CD4-positive, alpha-beta T cell treated with Interferon alpha-2 for 1 hour (primary cell): ENCODE data around the gene PMVK.

Experiments used
- DNase-seq, 2 donors: peaks; one replicate each; pipeline ENCODE4 v3.0.0-alpha.2; 2020 to 2022

The PMVK gene

GRCh38 chr1:154945962-154946850 is 9.7 kb upstream of the PMVK start:
- no peak for DNase-seq

- no peak for DNase-seq
These were observed 8.8 kb upstream of the PMVK start for GRCh38 chr1:154945160-154945961.

GRCh38 chr1:154944401-154945159 is 8.1 kb upstream of the PMVK start:
- DNase-seq: no peak

- peak; percentile 36 to 49 for DNase-seq
These were observed 7.3 kb upstream of the PMVK start for GRCh38 chr1:154943649-154944400.

- DNase-seq: peak in 1 of 2 donors; percentile 25
These were observed 5.0 kb upstream of the PMVK start for GRCh38 chr1:154941333-154942013.

GRCh38 chr1:154940651-154941194 is 4.2 kb upstream of the PMVK start:
- peak in 1 of 2 donors; percentile 31 for DNase-seq

- peak in 1 of 2 donors; percentile 28 for DNase-seq
These were observed 3.7 kb upstream of the PMVK start for GRCh38 chr1:154940213-154940560.

- no peak for DNase-seq
These were observed 2.3 kb upstream of the PMVK start for GRCh38 chr1:154938604-154939399.

- no peak for DNase-seq
These were observed 1.5 kb upstream of the PMVK start for GRCh38 chr1:154937988-154938386.

- peak; percentile 93 to 94 for DNase-seq
These were observed 817 bp upstream of the PMVK start for GRCh38 chr1:154937085-154937987.

GRCh38 chr1:154935749-154936554 is 567 bp downstream of the PMVK start:
- no peak for DNase-seq

- DNase-seq: no peak
These were observed 2.1 kb downstream of the PMVK start for GRCh38 chr1:154934358-154934948.

- no peak for DNase-seq
These were observed 4.5 kb downstream of the PMVK start for GRCh38 chr1:154931940-154932487.

GRCh38 chr1:154926201-154926600 is 10.3 kb downstream of the PMVK start:
- no peak for DNase-seq

GRCh38 chr1:154925335-154926170 is 11.0 kb downstream of the PMVK start:
- DNase-seq: no peak

GRCh38 chr1:154923695-154924094 is 12.8 kb downstream of the PMVK start:
- DNase-seq: no peak

- DNase-seq: no peak
These were observed 23.2 kb downstream of the PMVK start for GRCh38 chr1:154913273-154913672.
